ENCODE results near the gene WDR5.
"Not testable (repeated sequence)": the region's sequence is repeated elsewhere in the genome, so short reads cannot be mapped to it uniquely, and the experiment has no call there.

Gene WDR5

DNA sequence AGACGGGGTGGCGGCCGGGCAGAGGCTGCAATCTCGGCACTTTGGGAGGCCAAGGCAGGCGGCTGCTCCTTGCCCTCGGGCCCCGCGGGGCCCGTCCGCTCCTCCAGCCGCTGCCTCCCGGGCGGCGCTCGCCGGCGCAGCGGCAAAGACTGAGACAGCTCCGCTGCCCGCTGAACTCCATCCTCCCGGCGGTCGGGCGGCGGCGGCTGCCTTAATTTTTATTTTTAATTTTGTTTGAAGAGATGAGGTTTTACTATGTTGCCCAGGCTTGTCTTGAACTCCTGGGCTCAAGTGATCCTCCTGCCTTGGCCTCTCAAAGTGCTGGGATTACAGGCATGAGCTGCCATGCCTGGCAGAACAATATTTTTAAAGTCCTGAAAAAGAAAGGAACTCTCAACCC lies 16.9 kb upstream of the WDR5 start:
- not testable (repeated sequence) for H3K36me3 ChIP-seq (ENCODE audit: insufficient read depth, low read length); H3K4me1 ChIP-seq (ENCODE audit: insufficient read depth, low read length); H3K9me3 ChIP-seq (ENCODE audit: insufficient read depth, low read depth, low read length); H3K27me3 ChIP-seq (ENCODE audit: insufficient read depth, low read length); H3K27ac ChIP-seq (ENCODE audit: low read depth, low read length); H3K4me3 ChIP-seq (ENCODE audit: low read length); H3K9ac ChIP-seq (ENCODE audit: low read depth, low read length)
- 98% methylated on average over 20 of the region's 26 CpGs for WGBS

DNA sequence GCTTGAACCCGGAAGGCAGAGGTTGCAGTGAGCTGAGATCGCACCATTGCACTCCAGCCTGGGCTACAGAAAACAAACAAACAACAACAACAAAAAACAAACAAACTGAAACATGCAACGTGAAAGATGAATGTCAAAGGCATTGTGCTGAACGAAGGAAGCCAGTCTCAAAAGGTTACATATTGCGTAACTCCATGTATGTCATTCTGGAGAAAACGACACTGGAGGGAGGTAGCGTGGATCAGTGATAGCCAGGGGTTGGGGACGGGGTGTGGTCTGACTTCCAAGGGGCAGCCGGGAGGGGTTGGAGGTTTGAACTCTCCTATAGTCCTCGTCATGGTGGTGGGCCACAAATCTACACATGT lies 12.1 kb upstream of the WDR5 start:
- Histone ChIP-seq H3K27ac (ENCODE audit: low read depth, low read length) (no peak overlapping the region), H3K27me3 (ENCODE audit: insufficient read depth, low read length) (no peaks in the 10 kb centered on the region), H3K9me3 (ENCODE audit: insufficient read depth, low read depth, low read length) (peaks cover 6% of the 10 kb centered on the region; the same call in 1 of the 2 replicates), H3K36me3 (ENCODE audit: insufficient read depth, low read length) (no peaks in the 10 kb centered on the region), H3K4me3 (ENCODE audit: low read length) (no peak overlapping the region), H3K4me1 (ENCODE audit: insufficient read depth, low read length) (no peaks in the 10 kb centered on the region), H3K9ac (ENCODE audit: low read depth, low read length) (no peak overlapping the region)
- 91% methylated on average over 9 of the region's 10 CpGs for WGBS

DNA sequence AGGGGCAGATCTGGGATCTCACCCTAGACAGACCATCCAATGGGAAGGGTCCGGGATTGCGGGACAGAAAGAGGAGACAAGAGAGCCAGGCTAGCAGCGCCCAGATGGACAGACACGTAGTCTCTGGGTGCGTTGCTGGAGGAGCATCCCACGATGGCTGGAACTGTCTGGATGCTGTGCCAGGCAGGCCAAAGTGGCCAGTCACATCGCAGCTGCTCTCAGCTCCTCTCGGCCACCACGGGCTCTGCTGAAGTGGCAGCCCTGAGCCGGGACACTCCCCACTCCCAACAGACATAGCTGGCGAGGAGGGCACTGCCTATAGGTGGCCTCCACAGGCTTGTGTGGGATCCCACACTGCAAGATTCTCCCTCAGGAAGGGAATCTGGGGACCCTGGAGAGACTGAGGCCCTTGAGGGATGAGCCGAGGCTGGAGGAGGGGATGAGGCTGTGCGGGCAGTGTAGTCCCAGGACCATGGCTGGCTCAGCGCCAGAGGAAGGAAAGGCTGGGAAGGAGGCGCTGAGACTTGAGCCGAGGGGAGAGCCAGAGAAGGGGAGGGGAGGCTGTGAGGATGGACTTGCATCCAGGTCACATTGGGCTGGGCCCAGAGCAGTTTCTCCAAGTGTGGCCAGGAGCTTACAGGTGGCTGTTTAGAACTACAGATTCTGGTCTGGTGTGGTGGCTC lies 10.3 kb upstream of the WDR5 start:
- Histone ChIP-seq H3K27ac (ENCODE audit: low read depth, low read length) (no peak overlapping the region), H3K27me3 (ENCODE audit: insufficient read depth, low read length) (no peaks in the 10 kb centered on the region), H3K4me3 (ENCODE audit: low read length) (no peak overlapping the region), H3K36me3 (ENCODE audit: insufficient read depth, low read length) (no peaks in the 10 kb centered on the region), H3K9me3 (ENCODE audit: insufficient read depth, low read depth, low read length) (no peaks in the 10 kb centered on the region), H3K9ac (ENCODE audit: low read depth, low read length) (no peak overlapping the region), H3K4me1 (ENCODE audit: insufficient read depth, low read length) (no peaks in the 10 kb centered on the region)
- WGBS: 91% methylated on average over 16 of the region's 16 CpGs

DNA sequence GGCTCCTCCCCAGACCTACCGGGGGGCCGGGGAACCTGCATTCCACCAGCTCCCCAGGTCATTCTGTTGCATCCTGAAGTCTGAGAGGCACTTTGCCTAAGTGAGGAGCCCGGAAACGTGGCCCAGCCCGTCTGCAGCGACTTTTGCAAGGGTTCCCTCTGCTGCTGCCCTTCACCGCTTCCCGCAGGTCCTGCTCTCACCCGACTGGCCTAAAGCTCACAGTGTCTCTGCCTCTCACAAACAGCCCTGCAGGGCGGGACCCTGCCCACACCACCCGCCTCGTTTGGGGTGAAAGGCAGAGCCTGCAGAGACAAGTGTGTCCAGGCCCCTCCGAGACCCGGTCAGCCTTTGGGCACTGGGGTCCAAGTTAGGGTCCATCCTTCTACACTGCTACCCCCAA lies 9.5 kb upstream of the WDR5 start:
- H3K9ac ChIP-seq (ENCODE audit: low read depth, low read length): no peak overlapping the region
- WGBS: 78% methylated on average over 13 of the region's 14 CpGs
- H3K27ac ChIP-seq (ENCODE audit: low read depth, low read length): no peak overlapping the region
- no peaks in the 10 kb centered on the region for H3K9me3 ChIP-seq (ENCODE audit: insufficient read depth, low read depth, low read length)
- no peaks in the 10 kb centered on the region for H3K27me3 ChIP-seq (ENCODE audit: insufficient read depth, low read length)
- H3K4me3 ChIP-seq (ENCODE audit: low read length): no peak overlapping the region
- H3K36me3 ChIP-seq (ENCODE audit: insufficient read depth, low read length): no peaks in the 10 kb centered on the region
- H3K4me1 ChIP-seq (ENCODE audit: insufficient read depth, low read length): peaks cover 3% of the 10 kb centered on the region

DNA sequence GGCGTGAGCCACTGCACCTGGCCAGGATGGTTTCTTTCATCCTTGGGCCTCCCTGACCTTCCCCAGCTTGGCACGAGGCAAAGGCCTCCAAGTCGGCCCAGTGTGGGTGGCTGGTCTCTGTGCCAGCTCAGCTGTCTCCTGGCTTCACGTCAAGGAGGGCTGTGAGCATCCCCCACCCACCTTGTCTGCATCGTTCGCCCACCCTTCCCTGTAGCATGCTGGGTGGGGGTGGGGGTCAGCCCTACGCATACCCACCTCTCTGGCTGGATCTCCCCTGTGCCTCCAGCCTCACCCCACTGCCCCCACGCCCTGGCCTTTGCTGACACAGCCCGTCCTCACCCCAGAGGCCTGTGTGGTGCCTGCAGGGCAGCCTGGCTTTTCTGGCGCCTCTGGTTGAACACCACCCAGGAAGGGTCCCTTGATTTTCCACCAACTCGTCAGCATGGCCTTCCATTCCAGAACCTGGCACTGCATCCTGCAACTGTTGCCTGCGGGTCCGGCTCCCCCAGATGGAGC lies 8.8 kb upstream of the WDR5 start:
- no peaks in the 10 kb centered on the region for H3K27me3 ChIP-seq (ENCODE audit: insufficient read depth, low read length)
- WGBS: 93% methylated on average over 11 of the region's 13 CpGs
- H3K4me1 ChIP-seq (ENCODE audit: insufficient read depth, low read length): peaks cover 10% of the 10 kb centered on the region
- no peaks in the 10 kb centered on the region for H3K36me3 ChIP-seq (ENCODE audit: insufficient read depth, low read length)
- no peak overlapping the region for H3K27ac ChIP-seq (ENCODE audit: low read depth, low read length)
- no peak overlapping the region for H3K4me3 ChIP-seq (ENCODE audit: low read length)
- no peaks in the 10 kb centered on the region for H3K9me3 ChIP-seq (ENCODE audit: insufficient read depth, low read depth, low read length)
- H3K9ac ChIP-seq (ENCODE audit: low read depth, low read length): no peak overlapping the region

DNA sequence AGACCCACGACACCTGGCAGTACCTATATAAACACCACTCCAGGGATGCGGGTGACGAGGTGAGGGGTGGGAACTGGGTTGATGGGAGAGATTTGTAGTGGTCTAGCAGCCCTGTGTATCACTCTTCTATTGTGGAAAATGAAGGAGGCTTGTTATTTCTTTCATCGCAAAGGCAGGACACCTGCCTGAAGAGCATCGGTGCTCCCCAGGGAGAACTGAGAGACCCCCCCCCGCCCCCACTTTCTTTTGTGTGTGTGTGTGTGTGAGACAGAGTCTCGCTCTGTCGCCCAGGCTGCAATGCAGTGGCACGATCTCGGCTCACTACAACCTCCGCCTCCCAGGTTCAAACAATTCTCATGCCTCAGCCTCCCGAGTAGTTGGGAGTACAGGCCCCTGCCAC lies 8.3 kb upstream of the WDR5 start:
- 89% methylated on average over 11 of the region's 12 CpGs for WGBS
- no peak overlapping the region for H3K27ac ChIP-seq (ENCODE audit: low read depth, low read length)
- H3K9me3 ChIP-seq (ENCODE audit: insufficient read depth, low read depth, low read length): no peaks in the 10 kb centered on the region
- H3K4me3 ChIP-seq (ENCODE audit: low read length): no peak overlapping the region
- H3K4me1 ChIP-seq (ENCODE audit: insufficient read depth, low read length): peaks cover 10% of the 10 kb centered on the region
- H3K27me3 ChIP-seq (ENCODE audit: insufficient read depth, low read length): no peaks in the 10 kb centered on the region
- no peak overlapping the region for H3K9ac ChIP-seq (ENCODE audit: low read depth, low read length)
- H3K36me3 ChIP-seq (ENCODE audit: insufficient read depth, low read length): no peaks in the 10 kb centered on the region

DNA sequence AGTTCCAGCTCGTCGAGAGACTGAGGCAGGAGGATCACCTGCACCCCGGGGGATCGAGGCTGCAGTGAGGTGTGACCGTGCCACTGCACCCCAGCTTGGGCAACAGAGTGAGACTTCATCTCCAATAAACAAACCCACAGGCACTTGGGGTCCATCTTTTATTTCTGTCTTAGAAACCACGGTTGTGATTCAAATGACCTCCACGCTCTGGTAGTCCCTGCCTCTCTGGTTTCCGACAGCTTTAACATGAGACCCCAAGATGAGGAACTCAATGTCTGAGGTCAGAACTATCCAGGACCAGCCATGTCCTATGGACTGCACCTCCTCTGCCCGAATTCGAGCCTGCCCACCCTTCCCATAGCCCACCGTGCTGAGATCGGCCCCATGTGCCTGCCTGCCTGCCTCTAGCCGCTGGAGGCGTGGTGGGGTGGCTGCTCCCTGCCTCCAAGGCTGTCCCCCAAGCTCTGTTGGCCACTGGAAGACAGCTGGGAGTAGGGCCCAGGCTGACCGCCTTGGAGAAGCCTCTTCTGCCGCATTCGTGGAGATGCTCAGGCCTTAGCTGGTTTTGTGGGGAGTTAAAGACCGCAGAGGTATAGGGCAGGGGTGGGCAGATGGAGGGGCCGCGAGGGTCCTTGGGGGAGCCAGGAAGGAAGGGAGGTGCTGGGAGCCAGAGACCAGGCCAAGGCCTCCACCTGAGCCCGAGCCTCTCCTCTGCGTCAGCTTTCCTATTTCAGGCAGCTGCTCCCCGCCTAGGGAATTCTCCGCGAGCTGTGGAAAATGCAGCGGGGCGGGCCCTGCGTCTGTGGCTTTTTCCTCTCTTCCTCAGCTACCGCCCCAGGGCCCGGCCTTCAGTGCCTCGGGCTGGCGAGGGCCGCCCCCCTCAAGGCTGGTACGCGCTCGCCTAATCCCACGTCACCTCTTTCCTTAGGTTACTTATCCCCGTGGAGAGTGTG lies 6.9 kb upstream of the WDR5 start:
- no peaks in the 10 kb centered on the region for H3K27me3 ChIP-seq (ENCODE audit: insufficient read depth, low read length)
- H3K27ac ChIP-seq (ENCODE audit: low read depth, low read length): no peak overlapping the region
- no peaks in the 10 kb centered on the region for H3K9me3 ChIP-seq (ENCODE audit: insufficient read depth, low read depth, low read length)
- peaks cover 10% of the 10 kb centered on the region for H3K4me1 ChIP-seq (ENCODE audit: insufficient read depth, low read length)
- H3K36me3 ChIP-seq (ENCODE audit: insufficient read depth, low read length): no peaks in the 10 kb centered on the region
- H3K9ac ChIP-seq (ENCODE audit: low read depth, low read length): no peak overlapping the region
- WGBS: 90% methylated on average over 38 of the region's 38 CpGs
- H3K4me3 ChIP-seq (ENCODE audit: low read length): no peak overlapping the region

DNA sequence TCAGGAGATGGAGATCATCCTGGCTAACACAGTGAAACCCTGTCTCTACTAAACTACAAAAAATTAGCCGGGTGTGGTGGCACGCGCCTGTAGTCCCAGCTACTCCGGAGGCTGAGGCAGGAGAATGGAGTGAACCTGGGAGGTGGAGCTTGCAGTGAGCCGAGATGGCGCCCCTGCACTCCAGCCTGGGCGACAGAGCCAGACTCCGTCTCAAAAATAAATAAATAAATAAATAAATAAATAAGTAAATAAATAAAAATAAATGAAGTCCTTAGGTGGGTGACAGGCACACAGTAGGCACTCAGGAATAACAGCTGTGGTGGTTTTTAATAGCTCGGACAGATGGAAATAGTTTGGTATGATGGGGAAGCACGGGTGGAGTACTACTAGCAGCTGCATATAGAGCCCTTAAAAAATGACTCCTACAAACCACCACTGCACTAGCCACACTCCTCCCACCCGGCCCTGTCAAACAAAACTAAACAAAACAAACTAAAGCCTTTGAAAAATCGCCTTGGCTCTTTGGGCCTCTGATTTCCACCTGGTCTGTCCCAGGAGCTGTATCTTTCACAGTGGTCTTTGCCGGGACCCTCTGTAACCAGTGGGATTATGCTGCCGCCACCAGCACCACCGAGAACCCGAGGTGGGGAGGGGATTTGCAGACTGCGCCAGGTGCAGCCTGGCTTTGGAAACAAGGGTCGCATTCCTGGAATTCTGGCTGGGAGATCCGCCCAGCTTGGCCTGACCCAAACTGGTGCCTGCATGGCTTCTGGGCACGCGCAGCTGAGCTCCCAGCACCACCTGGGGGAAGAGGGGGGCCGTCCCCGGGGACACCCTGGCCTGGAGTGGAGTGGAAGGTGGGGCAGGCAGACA lies 5.1 kb upstream of the WDR5 start:
- Histone ChIP-seq H3K9me3 (ENCODE audit: insufficient read depth, low read depth, low read length) (no peaks in the 10 kb centered on the region), H3K4me3 (ENCODE audit: low read length) (no peak overlapping the region), H3K27ac (ENCODE audit: low read depth, low read length) (peak overlapping the region; percentile 11; the same call in 1 of the 2 replicates), H3K36me3 (ENCODE audit: insufficient read depth, low read length) (no peaks in the 10 kb centered on the region), H3K9ac (ENCODE audit: low read depth, low read length) (no peak overlapping the region), H3K27me3 (ENCODE audit: insufficient read depth, low read length) (no peaks in the 10 kb centered on the region), H3K4me1 (ENCODE audit: insufficient read depth, low read length) (peaks cover 19% of the 10 kb centered on the region)
- 60% methylated on average over 20 of the region's 23 CpGs for WGBS

DNA sequence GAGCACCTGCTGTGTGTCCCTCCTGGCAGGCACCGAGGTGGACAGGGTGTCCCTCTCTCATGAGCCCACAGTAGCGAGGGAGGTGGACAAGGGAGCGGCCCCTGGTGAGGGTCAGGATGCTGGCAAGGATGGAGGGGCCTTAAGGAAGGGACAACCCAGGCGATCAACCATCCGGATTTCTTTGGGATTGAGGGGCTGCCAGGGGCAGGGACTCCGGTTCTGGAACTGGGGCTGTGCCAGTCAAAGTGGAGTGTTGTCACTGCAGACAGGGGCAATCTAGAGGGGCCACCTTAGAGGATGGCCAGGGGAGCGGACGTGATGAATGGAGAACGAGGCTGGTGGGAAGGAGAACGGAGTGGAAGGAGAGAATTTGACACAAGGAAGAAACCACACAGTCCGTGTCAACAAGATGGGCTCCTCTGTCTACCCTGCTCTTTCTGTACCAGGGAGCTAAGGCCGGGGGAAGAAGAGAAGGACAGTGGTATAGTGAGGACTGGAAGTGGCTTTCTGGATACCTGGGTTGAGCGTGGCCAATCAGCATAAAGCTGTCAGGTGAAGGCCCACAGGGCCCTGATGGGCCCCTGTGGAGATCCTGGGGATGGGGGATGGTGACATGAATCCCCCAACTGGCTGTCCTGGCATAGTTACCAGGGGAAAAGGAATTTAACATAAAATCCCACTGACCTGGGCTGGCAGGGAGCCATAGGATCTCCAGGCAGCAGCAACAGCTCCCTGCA lies 4.2 kb upstream of the WDR5 start:
- Histone ChIP-seq H3K36me3 (ENCODE audit: insufficient read depth, low read length) (no peaks in the 10 kb centered on the region), H3K9ac (ENCODE audit: low read depth, low read length) (no peak overlapping the region), H3K27ac (ENCODE audit: low read depth, low read length) (no peak overlapping the region), H3K27me3 (ENCODE audit: insufficient read depth, low read length) (no peaks in the 10 kb centered on the region), H3K9me3 (ENCODE audit: insufficient read depth, low read depth, low read length) (no peaks in the 10 kb centered on the region), H3K4me1 (ENCODE audit: insufficient read depth, low read length) (peaks cover 19% of the 10 kb centered on the region), H3K4me3 (ENCODE audit: low read length) (no peak overlapping the region)
- WGBS: 87% methylated on average over 13 of the region's 13 CpGs

DNA sequence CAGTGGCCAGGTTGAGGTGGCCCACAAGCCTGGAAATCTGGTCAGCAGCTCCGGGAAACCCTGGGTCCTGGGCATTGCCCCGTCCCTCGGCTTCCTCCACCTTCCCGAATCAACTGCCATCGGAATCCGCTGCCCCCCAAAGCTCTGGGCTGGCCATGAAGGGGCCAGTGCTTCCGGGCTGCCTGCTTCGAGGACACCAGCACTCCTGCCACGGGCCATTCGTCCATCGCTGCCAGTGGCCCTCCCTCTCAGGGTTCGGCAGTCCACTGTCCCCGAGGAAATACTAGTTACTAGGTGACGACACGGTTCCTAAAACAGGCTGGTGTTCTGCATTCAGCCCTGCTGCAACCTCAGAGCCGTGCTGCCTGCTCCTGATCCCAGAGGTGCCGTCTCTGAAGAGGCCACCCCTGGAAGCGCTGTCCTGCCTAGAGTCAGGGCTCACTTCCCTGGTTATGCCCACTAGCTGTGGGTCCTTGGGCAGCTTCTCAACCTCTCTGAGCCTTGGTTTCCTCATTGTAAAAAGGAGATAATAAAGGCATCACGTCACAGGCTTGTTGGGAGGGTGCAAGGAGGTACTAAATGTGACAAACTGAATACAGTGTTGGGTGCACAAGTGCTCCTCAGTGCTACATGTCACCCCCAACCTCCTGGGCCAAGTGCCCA lies 3.5 kb upstream of the WDR5 start:
- Histone ChIP-seq H3K4me1 (ENCODE audit: insufficient read depth, low read length) (peaks cover 19% of the 10 kb centered on the region), H3K36me3 (ENCODE audit: insufficient read depth, low read length) (no peaks in the 10 kb centered on the region), H3K9me3 (ENCODE audit: insufficient read depth, low read depth, low read length) (no peaks in the 10 kb centered on the region), H3K27me3 (ENCODE audit: insufficient read depth, low read length) (no peaks in the 10 kb centered on the region), H3K27ac (ENCODE audit: low read depth, low read length) (no peak overlapping the region), H3K4me3 (ENCODE audit: low read length) (no peak overlapping the region), H3K9ac (ENCODE audit: low read depth, low read length) (no peak overlapping the region)
- 90% methylated on average over 19 of the region's 19 CpGs for WGBS

Data from HUES64 (cell line).